Body of pancreas (tissue), 4 donors: ENCODE results near the gene SLC16A12.

Experiments used
- POLR2A ChIP-seq, 3 donors: fragments of 450-650 bp; IDR thresholded peaks; one replicate each; pipeline ENCODE4 v1.6.1; 2016; ENCODE audit warnings: antibody characterized with exemption in 3 of 3, mild to moderate bottlenecking in 2 of 3
- TF ChIP-seq, protein P1 (sequence below), 7 experiments: fragments of 450-650 bp in 4 of 7; fragments of 200-600 bp in 3 of 7; sonication (generic) in 3 of 7; IDR thresholded peaks; one replicate each; pipeline ENCODE4 v1.5.1; 2016 to 2019; ENCODE audit warnings: antibody characterized with exemption in 7 of 7

GRCh38 chr10:89490596-89491335, 44.6 kb downstream of the SLC16A12 start:
- no peak for TF ChIP-seq POLR2A (IDR thresholded peaks at IDR 0.05)
- TF ChIP-seq, protein P1, sequence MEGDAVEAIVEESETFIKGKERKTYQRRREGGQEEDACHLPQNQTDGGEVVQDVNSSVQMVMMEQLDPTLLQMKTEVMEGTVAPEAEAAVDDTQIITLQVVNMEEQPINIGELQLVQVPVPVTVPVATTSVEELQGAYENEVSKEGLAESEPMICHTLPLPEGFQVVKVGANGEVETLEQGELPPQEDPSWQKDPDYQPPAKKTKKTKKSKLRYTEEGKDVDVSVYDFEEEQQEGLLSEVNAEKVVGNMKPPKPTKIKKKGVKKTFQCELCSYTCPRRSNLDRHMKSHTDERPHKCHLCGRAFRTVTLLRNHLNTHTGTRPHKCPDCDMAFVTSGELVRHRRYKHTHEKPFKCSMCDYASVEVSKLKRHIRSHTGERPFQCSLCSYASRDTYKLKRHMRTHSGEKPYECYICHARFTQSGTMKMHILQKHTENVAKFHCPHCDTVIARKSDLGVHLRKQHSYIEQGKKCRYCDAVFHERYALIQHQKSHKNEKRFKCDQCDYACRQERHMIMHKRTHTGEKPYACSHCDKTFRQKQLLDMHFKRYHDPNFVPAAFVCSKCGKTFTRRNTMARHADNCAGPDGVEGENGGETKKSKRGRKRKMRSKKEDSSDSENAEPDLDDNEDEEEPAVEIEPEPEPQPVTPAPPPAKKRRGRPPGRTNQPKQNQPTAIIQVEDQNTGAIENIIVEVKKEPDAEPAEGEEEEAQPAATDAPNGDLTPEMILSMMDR (IDR thresholded peaks at IDR 0.05) = no peak
